MCF 10A (cell line): ENCODE measurements around the gene CMTM4. TPM values are rescaled to one million over a fixed set of nuclear protein-coding genes. Genes with fewer than 3 reads are reported as not detected.

Experiments
- BruUV-seq: library from RNA; stranded (reverse); fragments of 400-500 nt; replicated peaks from 2 replicates; lab custom pipeline; 2021; lab: Mats Ljungman, UMichigan
- CTCF ChIA-PET: fragments of 300-600 bp; sonication (Branson Sonifier 250); formaldehyde crosslinking; extraction: SDS; loops from one replicate; lab custom pipeline; 2021; ENCODE audit warnings: antibody characterized with exemption, inconsistent platforms; lab: Yijun Ruan, JAX
- POLR2A ChIA-PET: fragments of 300-600, 350-650 bp; sonication (Branson Sonifier 250); formaldehyde crosslinking; extraction: SDS; loops from one replicate; lab custom pipeline; 2020; ENCODE audit warnings: antibody characterized with exemption, inconsistent platforms; lab: Yijun Ruan, JAX
- DNase-seq: peaks from one replicate; pipeline ENCODE4 v3.0.0-alpha.2; 2018; ENCODE audit not compliant: unreplicated experiment
- H3K27ac Mint-ChIP-seq: one replicate; pipeline ENCODE4 v1.8.0; 2022; ENCODE audit warnings: mild to moderate bottlenecking, low read depth, mixed read lengths; ENCODE audit not compliant: unreplicated experiment
- H3K27me3 Mint-ChIP-seq: one replicate; pipeline ENCODE4 v1.8.0; 2022; ENCODE audit warnings: mixed read lengths; ENCODE audit not compliant: insufficient read depth, unreplicated experiment
- H3K36me3 Mint-ChIP-seq: one replicate; pipeline ENCODE4 v1.8.0; 2022; ENCODE audit warnings: mild to moderate bottlenecking, moderate library complexity, mixed read lengths; ENCODE audit not compliant: insufficient read depth, unreplicated experiment
- H3K4me1 Mint-ChIP-seq: one replicate; pipeline ENCODE4 v1.8.0; 2022; ENCODE audit warnings: mixed read lengths; ENCODE audit not compliant: insufficient read depth, unreplicated experiment
- H3K4me3 Mint-ChIP-seq: one replicate; pipeline ENCODE4 v1.8.0; 2022; ENCODE audit warnings: mild to moderate bottlenecking, moderate library complexity, mixed read lengths; ENCODE audit not compliant: unreplicated experiment
- H3K9me3 Mint-ChIP-seq: one replicate; pipeline ENCODE4 v1.8.0; 2022; ENCODE audit warnings: mixed read lengths; ENCODE audit not compliant: unreplicated experiment
- intact Hi-C: fragments of 100-400 bp; cut with micrococcal nuclease; formaldehyde crosslinking; loops from 2 replicates; pipeline ENCODE4 v1.14.1; 2022
- total RNA-seq: library from RNA; stranded (reverse); gene quantifications from 2 replicates; pipeline ENCODE4 v1.2.3, GENCODE V29; 2022
- TF ChIP-seq, protein P1 (sequence below): fragments of 200-600 bp; IDR thresholded peaks from one replicate; pipeline ENCODE4 v1.8.0; 2022; ENCODE audit warnings: antibody characterized with exemption, mild to moderate bottlenecking; ENCODE audit not compliant: unreplicated experiment

CMTM4 gene
- total RNA-seq, 1 experiment from 2014 or later: 27.2 TPM

DNA sequence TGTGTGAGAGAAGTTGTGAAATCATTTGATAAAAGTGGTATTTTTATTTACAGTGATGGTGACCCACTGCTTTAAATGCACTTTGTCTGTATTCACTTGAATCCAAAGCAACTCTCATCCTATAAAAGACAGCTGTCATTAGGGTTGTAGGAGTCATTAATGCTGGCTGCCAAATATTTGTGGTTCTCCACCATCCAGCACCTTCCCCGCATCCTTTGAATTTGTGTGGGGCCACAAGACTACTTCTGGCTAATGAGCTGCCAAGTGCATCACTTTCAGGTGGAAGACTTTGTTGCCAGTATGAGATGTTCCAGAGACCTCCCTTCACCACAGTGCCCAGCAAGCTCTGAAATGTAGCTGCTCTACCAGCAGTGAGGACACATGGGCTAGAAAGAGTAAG, 48.7 kb downstream of the CMTM4 start:
- DNase-seq: no peak
- TF ChIP-seq, protein P1, sequence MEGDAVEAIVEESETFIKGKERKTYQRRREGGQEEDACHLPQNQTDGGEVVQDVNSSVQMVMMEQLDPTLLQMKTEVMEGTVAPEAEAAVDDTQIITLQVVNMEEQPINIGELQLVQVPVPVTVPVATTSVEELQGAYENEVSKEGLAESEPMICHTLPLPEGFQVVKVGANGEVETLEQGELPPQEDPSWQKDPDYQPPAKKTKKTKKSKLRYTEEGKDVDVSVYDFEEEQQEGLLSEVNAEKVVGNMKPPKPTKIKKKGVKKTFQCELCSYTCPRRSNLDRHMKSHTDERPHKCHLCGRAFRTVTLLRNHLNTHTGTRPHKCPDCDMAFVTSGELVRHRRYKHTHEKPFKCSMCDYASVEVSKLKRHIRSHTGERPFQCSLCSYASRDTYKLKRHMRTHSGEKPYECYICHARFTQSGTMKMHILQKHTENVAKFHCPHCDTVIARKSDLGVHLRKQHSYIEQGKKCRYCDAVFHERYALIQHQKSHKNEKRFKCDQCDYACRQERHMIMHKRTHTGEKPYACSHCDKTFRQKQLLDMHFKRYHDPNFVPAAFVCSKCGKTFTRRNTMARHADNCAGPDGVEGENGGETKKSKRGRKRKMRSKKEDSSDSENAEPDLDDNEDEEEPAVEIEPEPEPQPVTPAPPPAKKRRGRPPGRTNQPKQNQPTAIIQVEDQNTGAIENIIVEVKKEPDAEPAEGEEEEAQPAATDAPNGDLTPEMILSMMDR: no peak
- ChIA-PET POLR2A (interaction anchor here (0.6 to 2.4 kb wide), 3 partner anchors 9 to 254 kb away, joined by 3 to 9 read pairs (median 3); no protein-coding TSS in a partner anchor), CTCF (interaction anchor here (0.6 to 2.2 kb wide), 5 partner anchors 13 to 290 kb away, joined by 3 to 9 read pairs (median 3); no protein-coding TSS in a partner anchor)
- no peaks in the 10 kb centered on the region for H3K9me3 Mint-ChIP-seq
- no peak overlapping the region for H3K4me3 Mint-ChIP-seq
- intact Hi-C loops: no loop called here
- no peaks in the 10 kb centered on the region for H3K36me3 Mint-ChIP-seq
- H3K27ac Mint-ChIP-seq: no peak overlapping the region
- no TSS peak for BruUV-seq
- H3K4me1 Mint-ChIP-seq: peaks cover 23% of the 10 kb centered on the region
- no peaks in the 10 kb centered on the region for H3K27me3 Mint-ChIP-seq

DNA sequence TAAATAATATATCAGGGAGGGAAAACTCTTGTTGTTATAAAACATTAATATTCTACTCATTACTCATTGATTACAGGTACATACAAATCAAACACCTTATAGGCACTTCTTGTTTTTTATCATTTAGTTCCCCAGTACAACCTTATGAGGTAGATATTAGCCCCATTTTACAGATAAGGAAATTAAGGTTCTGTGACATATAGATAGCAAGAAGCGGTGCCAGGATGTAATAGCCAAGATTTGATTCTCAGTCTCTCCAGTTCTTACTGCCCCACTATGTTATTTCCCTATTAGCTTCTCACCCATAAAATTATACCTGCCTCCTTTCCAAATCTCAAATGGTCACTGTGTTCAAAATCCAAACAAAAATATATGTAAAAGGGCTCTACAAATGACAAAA, 55.2 kb downstream of the CMTM4 start:
- BruUV-seq: no TSS peak
- ChIA-PET POLR2A (interaction anchor here (1.8 to 4.0 kb wide), 2 partner anchors 9 to 22 kb away, joined by 9 to 18 read pairs; no protein-coding TSS in a partner anchor), CTCF (interaction anchor here (0.6 to 5.2 kb wide), 4 partner anchors 8 to 990 kb away, joined by 3 to 59 read pairs (median 10); no protein-coding TSS in a partner anchor)
- peaks cover 4% of the 10 kb centered on the region for H3K36me3 Mint-ChIP-seq
- no peaks in the 10 kb centered on the region for H3K9me3 Mint-ChIP-seq
- no peak overlapping the region for H3K4me3 Mint-ChIP-seq
- H3K27ac Mint-ChIP-seq: no peak overlapping the region
- H3K4me1 Mint-ChIP-seq: peaks cover 18% of the 10 kb centered on the region
- H3K27me3 Mint-ChIP-seq: no peaks in the 10 kb centered on the region
- TF ChIP-seq, protein P1: no peak
- DNase-seq: no peak
- intact Hi-C loops: no loop called here

DNA sequence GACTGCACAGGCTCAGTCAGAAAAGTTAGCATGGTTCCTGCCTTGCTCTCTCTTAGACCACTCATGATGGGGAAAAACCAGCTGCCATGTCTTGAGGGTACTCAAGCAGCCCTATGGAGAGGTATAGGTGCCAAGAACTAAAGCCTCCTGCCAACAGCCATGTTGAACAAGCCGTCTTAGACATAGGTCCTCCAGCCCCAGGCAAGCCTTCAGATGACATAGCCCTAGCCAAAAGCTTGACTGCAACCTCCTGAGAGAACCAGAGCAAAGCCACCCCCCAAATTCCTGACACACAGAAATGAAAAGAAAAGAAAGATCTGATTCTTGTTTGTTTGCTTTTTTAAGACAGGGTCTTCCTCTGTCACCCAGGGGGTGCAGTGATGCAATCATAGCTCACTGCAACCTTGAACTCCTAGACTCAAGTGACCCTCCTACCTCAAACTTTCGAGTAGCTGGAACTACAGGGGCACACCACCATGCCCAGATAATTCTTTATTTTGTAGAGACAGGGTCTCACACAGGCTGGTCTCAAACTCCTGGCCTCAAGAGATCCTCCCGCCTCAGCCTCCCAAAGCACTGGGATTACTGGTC, 55.7 kb downstream of the CMTM4 start:
- ChIA-PET CTCF (interaction anchor here (0.6 to 5.2 kb wide), 8 partner anchors 8 to 990 kb away, joined by 3 to 59 read pairs (median 4); no protein-coding TSS in a partner anchor), POLR2A (interaction anchor here (1.2 to 4.0 kb wide), 4 partner anchors 10 to 22 kb away, joined by 3 to 18 read pairs (median 8); no protein-coding TSS in a partner anchor)
- Mint-ChIP-seq H3K4me1 (peaks cover 18% of the 10 kb centered on the region), H3K4me3 (no peak overlapping the region), H3K36me3 (peaks cover 4% of the 10 kb centered on the region), H3K27me3 (no peaks in the 10 kb centered on the region), H3K9me3 (no peaks in the 10 kb centered on the region), H3K27ac (no peak overlapping the region)
- intact Hi-C loops: no loop called here
- TF ChIP-seq, protein P1: no peak
- BruUV-seq: no TSS peak
- no peak for DNase-seq

DNA sequence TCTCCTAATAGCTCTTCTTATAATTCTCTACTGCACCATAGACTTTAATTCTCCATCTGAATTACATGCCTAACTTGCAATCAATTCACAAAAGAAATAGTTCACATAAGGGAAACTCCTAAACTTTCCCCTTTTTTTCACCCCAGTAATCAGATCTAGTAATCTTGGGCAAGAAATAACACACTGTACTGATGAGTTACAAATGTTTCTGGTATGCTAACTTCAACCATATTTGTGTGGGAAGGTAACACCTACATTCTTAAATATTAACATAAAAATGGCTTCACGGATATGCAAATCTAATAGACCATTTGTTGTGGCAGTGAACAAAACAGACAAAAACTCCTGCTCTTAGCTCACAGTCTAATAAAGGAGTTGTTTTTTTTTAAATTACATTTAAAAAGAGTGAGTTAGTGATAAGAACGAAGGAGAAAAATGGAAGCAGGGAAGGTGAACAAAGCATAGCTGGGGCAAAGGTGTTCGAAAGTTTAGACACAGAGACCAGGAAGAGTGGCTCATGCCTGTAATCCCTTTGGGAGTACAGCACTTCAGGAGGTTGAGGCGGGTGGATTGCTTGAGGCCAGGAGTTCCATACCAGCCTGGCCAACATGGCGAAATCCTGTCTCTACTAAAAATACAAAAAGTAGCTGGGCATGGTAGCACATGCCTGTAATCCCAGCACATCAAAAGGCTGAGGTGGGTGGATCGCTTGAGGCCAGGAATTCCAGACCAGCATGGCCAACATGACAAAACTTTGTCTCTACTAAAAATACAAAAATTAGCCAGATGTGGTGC, 57.3 kb downstream of the CMTM4 start:
- H3K4me3 Mint-ChIP-seq: peak overlapping the region; percentile 56
- BruUV-seq: no TSS peak
- peak overlapping the region; percentile 98 for H3K27ac Mint-ChIP-seq
- ChIA-PET CTCF (interaction anchor here (0.6 to 5.2 kb wide), 14 partner anchors 10 to 232 kb away, joined by 3 to 59 read pairs (median 4); no protein-coding TSS in a partner anchor), POLR2A (interaction anchor here (0.6 to 4.0 kb wide), 15 partner anchors 9 to 126 kb away, joined by 3 to 18 read pairs (median 5); partner anchors contain the start of genes CKLF and DYNC1LI2)
- peaks cover 10% of the 10 kb centered on the region for H3K36me3 Mint-ChIP-seq
- no peaks in the 10 kb centered on the region for H3K9me3 Mint-ChIP-seq
- no peaks in the 10 kb centered on the region for H3K27me3 Mint-ChIP-seq
- intact Hi-C loops: no loop called here
- TF ChIP-seq, protein P1: no peak
- peaks cover 18% of the 10 kb centered on the region for H3K4me1 Mint-ChIP-seq
- DNase-seq: peak; percentile 38
